Naive thymus-derived CD8-positive, alpha-beta T cell (primary cell): ENCODE results near the gene RAPH1. TPM values are rescaled to one million over a fixed set of nuclear protein-coding genes. Genes with fewer than 3 reads are reported as not detected.

Source experiments
- ATAC-seq, 2 donors: fragments of 150-1000 bp; cut with Tn5 transposase in 1 of 2; sonication (Bioruptor Pico), chemical (Tn5 transposase) in 1 of 2; 1 replicate in 1 of 2; 2 replicates in 1 of 2; pipeline ENCODE4 v1.10.0; 2021; ENCODE audit warnings: mild to moderate bottlenecking in 2 of 2, moderate library complexity in 2 of 2
- POLR2A ChIA-PET: fragments of 350-600 bp; sonication (Branson Sonifier 250); formaldehyde crosslinking; loops from one replicate; lab custom pipeline; 2021; ENCODE audit warnings: antibody characterized with exemption; lab: Charles Lee
- DNase-seq, 10 donors: peaks; one replicate each; pipeline versions ENCODE4 v3.0.0 to v3.0.0-alpha.2; 2020 to 2022
- H3K27ac Mint-ChIP-seq, 10 donors: one replicate each; pipeline ENCODE4 v1.8.0; 2020 to 2022; ENCODE audit warnings: mild to moderate bottlenecking in 10 of 10, mixed read lengths in 10 of 10, moderate library complexity in 4 of 10, inconsistent platforms in 1 of 10
- H3K27me3 Mint-ChIP-seq, 5 donors: one replicate each; pipeline ENCODE4 v1.8.0; 2021 to 2022; ENCODE audit warnings: mixed read lengths in 5 of 5
- H3K36me3 Mint-ChIP-seq, 3 donors: one replicate each; pipeline ENCODE4 v1.8.0; 2020 to 2022; ENCODE audit warnings: mixed read lengths in 3 of 3, mild to moderate bottlenecking in 2 of 3, inconsistent platforms in 1 of 3
- H3K4me1 Mint-ChIP-seq, 4 donors: one replicate each; pipeline ENCODE4 v1.8.0; 2021 to 2022; ENCODE audit warnings: mixed read lengths in 4 of 4
- H3K4me3 Mint-ChIP-seq, 10 donors: one replicate each; pipeline ENCODE4 v1.8.0; 2020 to 2022; ENCODE audit warnings: mild to moderate bottlenecking in 10 of 10, mixed read lengths in 10 of 10, moderate library complexity in 6 of 10, inconsistent platforms in 1 of 10
- H3K9me3 Mint-ChIP-seq, 9 donors: one replicate each; pipeline ENCODE4 v1.8.0; 2020 to 2022; ENCODE audit warnings: mixed read lengths in 9 of 9, mild to moderate bottlenecking in 3 of 9, inconsistent platforms in 1 of 9, moderate library complexity in 1 of 9
- polyA plus RNA-seq, 3 donors: library from polyadenylated mRNA; unstranded; fragments of 300-500 nt; fragmentation: Illumina TruSeq; gene quantifications; one replicate each; pipeline ENCODE4 v1.2.3, GENCODE V29; 2021
- total RNA-seq, 8 experiments: library from RNA in 2 of 8; stranded (reverse) in 2 of 8; gene quantifications; one replicate each; pipeline ENCODE4 v1.2.3 and lab custom pipeline; 2021 to 2026

Gene RAPH1
- total and polyA plus RNA-seq, 5 experiments from 2014 or later, result 0.31 to 2.1 (median 1.1) TPM; not detected in 1

DNA sequence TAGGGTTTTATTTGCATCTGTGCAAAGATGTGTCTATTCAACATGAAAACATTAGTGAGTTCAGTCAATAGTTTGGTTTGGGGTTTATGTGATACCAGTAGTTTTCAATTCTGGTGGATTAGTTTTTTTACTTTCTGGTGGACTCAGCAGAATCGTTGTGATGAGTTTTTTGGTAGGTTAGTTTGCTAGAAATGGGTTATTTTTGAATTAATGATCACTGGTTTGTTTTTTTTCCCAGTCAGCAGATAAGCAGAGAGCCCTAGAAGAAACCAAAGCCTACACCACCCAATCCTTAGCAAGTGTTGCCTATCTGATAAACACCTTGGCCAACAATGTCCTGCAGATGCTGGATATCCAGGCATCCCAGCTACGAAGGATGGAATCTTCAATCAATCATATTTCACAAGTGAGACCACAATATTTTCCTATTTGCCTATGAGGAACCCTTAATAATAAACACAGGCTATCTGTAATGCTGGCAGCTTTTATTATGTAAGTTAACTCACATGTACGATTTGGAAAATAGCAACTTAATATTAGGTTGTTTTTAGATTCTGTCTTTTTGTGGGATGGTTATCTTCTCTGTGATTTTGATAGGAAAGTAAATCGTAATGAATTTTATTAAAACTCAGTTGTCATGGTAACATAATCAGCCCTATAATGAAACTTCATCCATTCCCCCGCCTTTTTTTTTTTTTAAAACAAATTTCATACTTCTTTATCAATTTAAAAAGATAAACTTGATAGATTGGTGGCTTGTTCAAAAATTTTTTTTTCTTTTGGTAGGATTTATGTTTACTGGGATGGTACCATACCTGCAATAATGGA, 168.2 kb downstream of the RAPH1 start:
- DNase-seq, result no peak
- Mint-ChIP-seq H3K9me3 (no peaks in the 10 kb centered on the region), H3K27ac (no peak overlapping the region), H3K4me1 (peaks cover 0 to 2% (median under 1%) of the 10 kb centered on the region in 4 donors), H3K4me3 (no peak overlapping the region), H3K27me3 (no peaks in the 10 kb centered on the region), H3K36me3 (peaks cover 8 to 30% (median 12%) of the 10 kb centered on the region in 3 donors)
- ATAC-seq, result no peak
- POLR2A ChIA-PET, result no interaction called here

- H3K4me3 Mint-ChIP-seq, result no peak overlapping the region
- DNase-seq (no peak), ATAC-seq (no peak)
- H3K27me3 Mint-ChIP-seq, result no peaks in the 10 kb centered on the region
- POLR2A ChIA-PET, result no interaction called here
- H3K9me3 Mint-ChIP-seq, result peaks cover 0 to 10% (median 0%) of the 10 kb centered on the region in 9 donors
- H3K36me3 Mint-ChIP-seq, result peaks cover 6 to 16% (median 12%) of the 10 kb centered on the region in 3 donors
- H3K4me1 Mint-ChIP-seq, result peaks cover 7 to 17% (median 11%) of the 10 kb centered on the region in 4 donors
- no peak overlapping the region for H3K27ac Mint-ChIP-seq
Measured at GRCh38 chr2:203361922-203362321, 173.2 kb downstream of the RAPH1 start.

GRCh38 chr2:203361495-203361894, 173.6 kb downstream of the RAPH1 start:
- Mint-ChIP-seq H3K9me3 (peaks cover 0 to 10% (median 0%) of the 10 kb centered on the region in 9 donors), H3K4me1 (peaks cover 7 to 17% (median 11%) of the 10 kb centered on the region in 4 donors), H3K27me3 (no peaks in the 10 kb centered on the region), H3K36me3 (peaks cover 6 to 14% (median 12%) of the 10 kb centered on the region in 3 donors), H3K27ac (peak overlapping the region in 2 of 10 donors; percentile 24 to 60), H3K4me3 (no peak overlapping the region)
- no peak for ATAC-seq
- POLR2A ChIA-PET, result no interaction called here
- no peak for DNase-seq

DNA sequence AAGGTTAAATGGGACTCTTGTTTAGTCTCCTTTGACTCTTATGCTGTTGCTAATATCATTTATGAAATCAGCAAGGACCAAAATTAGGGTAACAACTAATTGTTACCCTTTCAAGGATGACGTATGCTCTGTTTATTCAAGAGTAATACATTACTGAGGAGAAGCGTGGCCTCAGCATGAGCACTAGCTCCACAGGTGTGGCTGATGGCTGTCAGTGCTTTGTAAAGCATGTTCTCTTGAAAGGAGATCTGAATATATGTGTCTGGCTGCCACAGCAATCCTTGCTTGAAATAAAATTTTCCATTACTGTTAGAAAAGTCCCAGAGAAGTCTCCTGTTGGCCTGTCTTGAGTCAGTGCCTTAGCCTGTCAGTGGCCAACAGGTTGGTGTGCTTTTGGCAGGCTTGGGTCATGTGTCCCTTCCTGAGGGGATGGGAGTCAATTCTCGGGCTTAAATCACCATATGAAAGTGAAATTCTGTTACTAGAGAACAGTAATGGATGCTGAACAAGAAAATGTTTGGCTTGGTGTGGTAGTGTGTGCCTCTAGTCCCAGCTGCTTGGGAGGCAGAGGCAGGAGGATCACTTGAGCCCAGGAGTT, 174.2 kb downstream of the RAPH1 start:
- no peaks in the 10 kb centered on the region for H3K27me3 Mint-ChIP-seq
- peaks cover 6 to 15% (median 13%) of the 10 kb centered on the region in 3 donors for H3K36me3 Mint-ChIP-seq
- no peak for ATAC-seq
- peaks cover 0 to 10% (median 0%) of the 10 kb centered on the region in 9 donors for H3K9me3 Mint-ChIP-seq
- POLR2A ChIA-PET, result no interaction called here
- H3K4me3 Mint-ChIP-seq, result no peak overlapping the region
- peaks cover 7 to 17% (median 11%) of the 10 kb centered on the region in 4 donors for H3K4me1 Mint-ChIP-seq
- H3K27ac Mint-ChIP-seq, result peak overlapping the region in 2 of 10 donors; percentile 46 to 60
- DNase-seq, result no peak

- no peak overlapping the region for H3K4me3 Mint-ChIP-seq
- DNase-seq (no peak), ATAC-seq (no peak)
- H3K27me3 Mint-ChIP-seq, result no peaks in the 10 kb centered on the region
- peaks cover 6 to 22% (median 16%) of the 10 kb centered on the region in 3 donors for H3K36me3 Mint-ChIP-seq
- H3K4me1 Mint-ChIP-seq, result peaks cover 7 to 17% (median 12%) of the 10 kb centered on the region in 4 donors
- POLR2A ChIA-PET, result interaction anchor here (0.7 kb wide), 1 partner anchor 583 kb away, joined by 4 read pairs; no protein-coding TSS in a partner anchor
- H3K27ac Mint-ChIP-seq, result no peak overlapping the region
- H3K9me3 Mint-ChIP-seq, result peaks cover 0 to 10% (median 0%) of the 10 kb centered on the region in 9 donors
Measured at GRCh38 chr2:203359450-203359849, 175.7 kb downstream of the RAPH1 start.

- no peak overlapping the region for H3K4me3 Mint-ChIP-seq
- H3K9me3 Mint-ChIP-seq, result peaks cover 0 to 10% (median 0%) of the 10 kb centered on the region in 9 donors
- POLR2A ChIA-PET, result interaction anchor here (0.6 kb wide), 1 partner anchor 72 kb away, joined by 3 read pairs; no protein-coding TSS in a partner anchor
- H3K27me3 Mint-ChIP-seq, result no peaks in the 10 kb centered on the region
- peak overlapping the region in 1 of 10 donors; percentile 27 for H3K27ac Mint-ChIP-seq
- peaks cover 6 to 38% (median 17%) of the 10 kb centered on the region in 3 donors for H3K36me3 Mint-ChIP-seq
- H3K4me1 Mint-ChIP-seq, result peaks cover 0 to 10% (median 3%) of the 10 kb centered on the region in 4 donors
- ATAC-seq, result no peak
- no peak for DNase-seq
Measured at GRCh38 chr2:203354966-203355365, 180.1 kb downstream of the RAPH1 start.

DNA sequence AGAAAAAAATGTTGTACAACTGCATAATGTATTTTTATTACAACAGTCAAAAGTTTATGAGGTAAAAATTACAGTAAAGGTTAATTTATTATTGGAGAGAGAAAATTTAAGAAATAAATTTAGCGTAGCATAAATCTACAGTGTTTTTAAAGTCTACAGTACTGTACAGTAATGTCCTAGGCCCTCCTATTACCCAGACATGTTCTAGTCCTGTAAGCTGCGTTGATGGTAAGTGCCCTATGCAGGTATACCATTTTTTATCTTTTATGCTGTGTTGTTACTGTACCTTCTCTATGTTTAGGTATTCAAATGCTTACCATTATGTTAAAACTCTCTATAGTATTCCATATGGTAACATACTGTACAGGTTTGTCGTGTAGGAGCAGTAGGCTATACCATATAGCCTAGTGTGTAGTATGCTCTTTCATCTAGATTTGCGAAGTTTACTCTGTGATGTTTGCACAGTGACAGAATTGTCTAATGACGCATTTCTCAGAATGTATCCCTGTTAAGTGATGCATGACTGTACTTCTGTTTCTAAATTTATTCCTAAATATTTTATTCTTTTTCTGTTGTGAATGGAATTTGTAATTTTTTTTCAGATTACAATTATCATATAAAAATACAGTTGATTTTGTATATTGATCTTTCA, 182.4 kb downstream of the RAPH1 start:
- no peaks in the 10 kb centered on the region for H3K9me3 Mint-ChIP-seq
- H3K36me3 Mint-ChIP-seq, result peaks cover 0 to 34% (median 7%) of the 10 kb centered on the region in 3 donors
- H3K27ac Mint-ChIP-seq, result no peak overlapping the region
- H3K4me3 Mint-ChIP-seq, result no peak overlapping the region
- DNase-seq, result no peak
- H3K27me3 Mint-ChIP-seq, result no peaks in the 10 kb centered on the region
- no peak for ATAC-seq
- H3K4me1 Mint-ChIP-seq, result peaks cover 0 to 9% (median 4%) of the 10 kb centered on the region in 4 donors
- POLR2A ChIA-PET, result no interaction called here

DNA sequence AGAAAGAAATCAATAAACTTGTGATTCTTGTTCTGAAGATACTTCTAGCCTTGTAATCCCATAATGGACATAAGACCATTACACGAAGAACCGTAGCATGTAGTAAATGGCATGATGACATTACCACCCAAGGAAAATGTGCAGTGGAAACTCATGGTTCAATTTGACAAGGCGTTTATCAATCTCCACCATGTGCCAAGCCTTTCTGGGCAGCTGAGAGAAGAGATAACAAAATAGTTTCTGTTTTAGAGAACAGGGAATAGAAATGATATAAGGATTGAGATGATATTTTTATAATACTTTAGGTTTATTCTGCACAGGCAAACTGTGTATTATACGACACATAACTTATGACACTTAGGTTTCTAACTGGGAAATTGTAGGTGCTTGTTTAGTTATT, 187.7 kb downstream of the RAPH1 start:
- H3K27me3 Mint-ChIP-seq, result no peaks in the 10 kb centered on the region
- no peak overlapping the region for H3K4me3 Mint-ChIP-seq
- no peaks in the 10 kb centered on the region for H3K9me3 Mint-ChIP-seq
- DNase-seq (no peak), ATAC-seq (no peak)
- H3K4me1 Mint-ChIP-seq, result peaks cover 3 to 19% (median 10%) of the 10 kb centered on the region in 4 donors
- H3K27ac Mint-ChIP-seq, result no peak overlapping the region
- peaks cover 0 to 32% (median 23%) of the 10 kb centered on the region in 3 donors for H3K36me3 Mint-ChIP-seq
- POLR2A ChIA-PET, result no interaction called here

DNA sequence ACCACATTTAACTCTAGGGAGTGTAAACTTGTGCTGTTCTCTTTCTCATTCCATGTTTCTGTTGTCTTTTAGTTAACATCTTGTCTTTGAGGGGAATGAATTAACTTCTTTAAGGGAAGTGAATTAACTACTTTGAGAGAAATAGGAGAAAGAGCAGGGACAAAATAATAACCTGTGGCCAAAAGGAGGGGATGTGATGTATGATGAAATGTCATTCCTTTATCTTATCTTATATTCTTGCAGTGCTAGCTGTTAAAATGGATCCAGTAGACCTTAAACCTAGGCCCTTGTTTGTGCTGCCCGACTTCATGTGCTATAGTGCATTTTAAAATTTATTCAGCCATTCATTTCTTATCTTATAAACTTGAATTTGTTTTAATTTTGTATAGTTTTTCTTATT, 188.5 kb downstream of the RAPH1 start:
- H3K4me1 Mint-ChIP-seq, result peaks cover 3 to 16% (median 10%) of the 10 kb centered on the region in 4 donors
- H3K9me3 Mint-ChIP-seq, result no peaks in the 10 kb centered on the region
- H3K36me3 Mint-ChIP-seq, result peaks cover 0 to 28% (median 23%) of the 10 kb centered on the region in 3 donors
- H3K4me3 Mint-ChIP-seq, result no peak overlapping the region
- H3K27ac Mint-ChIP-seq, result peak overlapping the region in 2 of 10 donors; percentile 10 to 18
- no peaks in the 10 kb centered on the region for H3K27me3 Mint-ChIP-seq
- ATAC-seq (no peak), DNase-seq (no peak)
- POLR2A ChIA-PET, result no interaction called here

DNA sequence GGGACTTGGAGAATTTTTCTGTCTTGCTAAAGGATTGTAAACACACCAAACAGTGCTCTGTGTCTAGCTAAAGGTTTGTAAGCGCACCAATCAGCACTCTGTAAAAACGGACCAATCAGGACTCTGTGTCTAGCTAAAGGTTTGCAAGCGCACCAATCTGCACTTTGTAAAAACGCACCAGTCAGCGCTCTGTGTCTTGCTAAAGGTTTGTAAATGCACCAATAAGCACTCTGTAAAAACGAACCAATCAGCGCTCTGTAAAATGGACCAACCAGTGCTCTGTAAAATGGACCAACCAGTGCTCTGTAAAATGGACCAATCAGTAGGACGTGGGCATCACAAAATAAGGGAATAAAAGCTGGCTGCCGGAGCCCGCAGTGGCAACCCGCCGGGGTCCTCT, 190.4 kb downstream of the RAPH1 start:
- Mint-ChIP-seq H3K4me1 (peaks cover 3 to 20% (median 10%) of the 10 kb centered on the region in 4 donors), H3K9me3 (no peaks in the 10 kb centered on the region), H3K27ac (no peak overlapping the region), H3K36me3 (peaks cover 0 to 23% (median 22%) of the 10 kb centered on the region in 3 donors), H3K27me3 (no peaks in the 10 kb centered on the region), H3K4me3 (no peak overlapping the region)
- ATAC-seq (no peak), DNase-seq (no peak)
- POLR2A ChIA-PET, result no interaction called here
